Esophagus muscularis mucosa (tissue), 2 donors: ENCODE data around the gene PPFIA4.

ENCODE experiments used
- POLR2A ChIP-seq: fragments of 450-650 bp; IDR thresholded peaks from one replicate; pipeline ENCODE4 v1.6.1; 2017; ENCODE audit warnings: antibody characterized with exemption, moderate library complexity, mild to moderate bottlenecking, low read depth
- POLR2AphosphoS5 ChIP-seq, 2 donors: sonication (generic); formaldehyde crosslinking; IDR thresholded peaks; one replicate each; pipeline ENCODE4 v1.6.1; 2017; ENCODE audit warnings: antibody characterized with exemption in 2 of 2

DNA sequence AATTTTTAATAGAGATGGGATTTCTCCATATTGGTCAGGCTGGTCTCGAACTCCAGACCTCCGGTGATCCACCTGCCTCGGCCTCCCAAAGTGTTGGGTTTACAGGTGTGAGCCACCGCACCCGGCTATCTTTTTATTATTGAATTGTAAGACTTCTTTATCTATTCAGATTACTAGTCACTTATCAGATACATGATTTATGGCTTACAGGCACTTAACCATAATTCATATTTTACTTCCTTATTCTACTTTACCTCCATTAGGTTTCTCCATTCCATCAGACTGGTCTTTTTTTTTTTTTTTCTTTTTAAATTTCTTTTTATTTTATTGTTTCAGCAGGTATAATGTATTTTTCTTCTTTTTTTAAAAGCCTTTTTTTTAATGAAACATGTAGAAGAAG is 14.7 kb upstream of the PPFIA4 start:
- TF ChIP-seq POLR2AphosphoS5 (IDR thresholded peaks at IDR 0.05) (no peak), POLR2A (no peak)
